Endodermal cell (in vitro differentiated cells): ENCODE measurements around the gene ZSWIM4. TPM values are rescaled to one million over a fixed set of nuclear protein-coding genes. Genes with fewer than 3 reads are reported as not detected.

ENCODE experiments used
- DNase-seq: peaks from one replicate; pipeline ENCODE4 v3.0.0-alpha.2; 2017
- H3K27ac ChIP-seq: 2 replicates; pipeline ENCODE4 v1.5.1; 2013; ENCODE audit warnings: mild to moderate bottlenecking, low read depth, low read length, moderate library complexity
- H3K27me3 ChIP-seq: 2 replicates; pipeline ENCODE4 v1.6.1; 2013; ENCODE audit warnings: mild to moderate bottlenecking, low read length, moderate library complexity; ENCODE audit not compliant: insufficient read depth, control insufficient read depth, poor library complexity, severe bottlenecking
- H3K36me3 ChIP-seq: 2 replicates; pipeline ENCODE4 v1.7.0; 2013; ENCODE audit warnings: mild to moderate bottlenecking, low read length, moderate library complexity; ENCODE audit not compliant: control insufficient read depth, insufficient read depth
- H3K4me1 ChIP-seq: one replicate; pipeline ENCODE4 v1.7.0; 2013; ENCODE audit warnings: low read length; ENCODE audit not compliant: control insufficient read depth, insufficient read depth
- H3K4me3 ChIP-seq: 2 replicates; pipeline ENCODE4 v1.5.1; 2013; ENCODE audit warnings: mild to moderate bottlenecking, low read length, moderate library complexity
- H3K9ac ChIP-seq: 2 replicates; pipeline ENCODE4 v1.6.1; 2013; ENCODE audit warnings: mild to moderate bottlenecking, low read length, moderate library complexity; ENCODE audit not compliant: poor library complexity, severe bottlenecking; ENCODE audit errors: extremely low read depth
- H3K9me3 ChIP-seq: 2 replicates; pipeline ENCODE4 v1.6.1; 2013; ENCODE audit warnings: mild to moderate bottlenecking, low read length, moderate library complexity; ENCODE audit not compliant: control insufficient read depth
- H3K27ac Mint-ChIP-seq: 2 replicates; pipeline ENCODE4 v1.8.0; 2020; ENCODE audit warnings: mixed read lengths
- H3K27me3 Mint-ChIP-seq: 2 replicates; pipeline ENCODE4 v1.8.0; 2021; ENCODE audit warnings: mild to moderate bottlenecking, mixed read lengths; ENCODE audit not compliant: insufficient read depth
- H3K36me3 Mint-ChIP-seq: 2 replicates; pipeline ENCODE4 v1.8.0; 2020; ENCODE audit warnings: low read depth, mixed read lengths
- H3K4me1 Mint-ChIP-seq: 2 replicates; pipeline ENCODE4 v1.8.0; 2020; ENCODE audit warnings: mixed read lengths
- H3K4me3 Mint-ChIP-seq: 2 replicates; pipeline ENCODE4 v1.8.0; 2020; ENCODE audit warnings: mild to moderate bottlenecking, moderate library complexity, mixed read lengths
- H3K9me3 Mint-ChIP-seq: 2 replicates; pipeline ENCODE4 v1.8.0; 2020; ENCODE audit warnings: mild to moderate bottlenecking, mixed read lengths
- CTCF ChIP-seq: fragments of 200-600 bp; sonication (generic); conservative IDR thresholded peaks from 2 replicates; pipeline ENCODE4 v1.5.0; 2021; ENCODE audit warnings: antibody characterized with exemption, mild to moderate bottlenecking
- WGBS, 2 experiments: methylation state at CpG; one replicate each; pipeline versions ENCODE4 v1.1.5 to v1.1.7; 2013; ENCODE audit warnings: missing lambda C conversion rate in 2 of 2, mixed read lengths in 1 of 2; ENCODE audit not compliant: insufficient coverage in 1 of 2, insufficient read length in 1 of 2; 5-methylcytosine and 5-hydroxymethylcytosine counted together
- total RNA-seq, 2 donors: library from RNA; stranded (reverse); fragmentation: NEBNext Ultra II Directional in 1 of 2; extraction: Animal tissue kit (Norgen Biotek cat#: 25700) in 1 of 2; gene quantifications; 2 replicates in 1 of 2; 3 replicates in 1 of 2; pipeline ENCODE4 v1.2.1, GENCODE V29; 2021

Gene ZSWIM4
- total RNA-seq, 2 donors from 2014 or later, result 30.0 to 41.9 TPM

DNA sequence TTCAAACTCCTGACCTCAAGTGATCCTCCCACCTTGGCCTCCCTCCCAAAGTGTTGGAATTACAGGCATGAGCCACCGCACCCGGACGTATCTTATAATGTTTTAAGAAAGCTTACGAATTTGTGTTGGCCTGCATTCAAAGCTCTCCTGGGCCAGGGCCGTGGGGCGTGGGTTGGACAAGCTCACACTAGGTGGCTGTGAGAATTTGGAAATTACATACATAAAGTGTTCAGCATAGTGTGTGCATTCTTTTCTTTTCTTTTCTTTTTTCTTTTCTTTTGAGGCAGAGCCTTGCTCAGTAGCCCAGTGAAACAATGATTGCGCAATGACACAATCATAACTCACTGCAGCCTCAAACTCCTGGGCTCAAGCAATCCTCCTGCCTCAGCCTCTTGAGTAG, 2.6 kb downstream of the ZSWIM4 start:
- H3K27ac ChIP-seq, result no peak overlapping the region
- no peaks in the 10 kb centered on the region for H3K9me3 Mint-ChIP-seq
- no peak overlapping the region for H3K27ac Mint-ChIP-seq
- peaks cover 9% of the 10 kb centered on the region for H3K36me3 ChIP-seq
- H3K4me1 ChIP-seq, result peaks cover 5% of the 10 kb centered on the region
- no peak overlapping the region for H3K4me3 ChIP-seq
- H3K27me3 Mint-ChIP-seq, result peaks cover 2% of the 10 kb centered on the region
- no peak for DNase-seq
- H3K9me3 ChIP-seq, result no peaks in the 10 kb centered on the region
- no peak overlapping the region for H3K9ac ChIP-seq
- H3K4me1 Mint-ChIP-seq, result peaks cover 13% of the 10 kb centered on the region
- 91 to 100% methylated on average over 2 to 7 of the region's 7 CpGs for WGBS, 2 experiments
- H3K4me3 Mint-ChIP-seq, result no peak overlapping the region
- H3K27me3 ChIP-seq, result no peaks in the 10 kb centered on the region
- TF ChIP-seq CTCF, result no peak
- peaks cover 25% of the 10 kb centered on the region for H3K36me3 Mint-ChIP-seq

- Mint-ChIP-seq H3K36me3 (peaks cover 33% of the 10 kb centered on the region), H3K4me3 (no peak overlapping the region), H3K27ac (no peak overlapping the region), H3K9me3 (no peaks in the 10 kb centered on the region), H3K4me1 (peaks cover 10% of the 10 kb centered on the region), H3K27me3 (peaks cover 2% of the 10 kb centered on the region)
- DNase-seq, result no peak
- no peaks in the 10 kb centered on the region for H3K9me3 ChIP-seq
- no peaks in the 10 kb centered on the region for H3K27me3 ChIP-seq
- H3K36me3 ChIP-seq, result peaks cover 9% of the 10 kb centered on the region
- no peak for TF ChIP-seq CTCF
- peaks cover 5% of the 10 kb centered on the region for H3K4me1 ChIP-seq
- H3K9ac ChIP-seq, result no peak overlapping the region
- H3K4me3 ChIP-seq, result no peak overlapping the region
- 94 to 98% methylated on average over 19 to 22 of the region's 22 CpGs for WGBS, 2 experiments
- no peak overlapping the region for H3K27ac ChIP-seq
Measured at GRCh38 chr19:13799669-13800068, 4.4 kb downstream of the ZSWIM4 start.

DNA sequence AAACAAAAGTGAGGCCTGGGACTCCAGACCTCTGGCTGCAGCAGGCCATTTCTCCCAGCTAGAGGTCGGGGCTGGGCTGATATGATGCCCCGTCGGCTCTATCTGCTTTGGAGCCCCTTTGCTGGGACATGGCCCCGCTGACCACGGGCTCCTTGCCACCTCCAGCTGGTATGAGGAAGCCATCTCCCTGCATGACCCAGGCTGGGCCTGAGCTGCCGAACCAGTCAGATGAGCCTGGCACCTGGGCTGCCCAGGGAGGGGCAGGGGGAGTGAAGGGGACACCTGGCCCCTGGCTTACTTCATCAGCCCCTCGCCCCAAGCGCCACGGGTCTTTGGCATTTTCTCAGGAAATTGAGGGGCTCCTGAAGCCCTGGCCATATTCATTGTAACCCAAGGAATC, 7.8 kb downstream of the ZSWIM4 start:
- no peaks in the 10 kb centered on the region for H3K9me3 Mint-ChIP-seq
- no peaks in the 10 kb centered on the region for H3K4me1 Mint-ChIP-seq
- Histone ChIP-seq H3K4me1 (no peaks in the 10 kb centered on the region), H3K36me3 (peaks cover 28% of the 10 kb centered on the region), H3K9ac (no peak overlapping the region), H3K27me3 (no peaks in the 10 kb centered on the region), H3K9me3 (no peaks in the 10 kb centered on the region), H3K4me3 (no peak overlapping the region), H3K27ac (no peak overlapping the region)
- no peak overlapping the region for H3K27ac Mint-ChIP-seq
- H3K4me3 Mint-ChIP-seq, result no peak overlapping the region
- no peaks in the 10 kb centered on the region for H3K27me3 Mint-ChIP-seq
- no peak for TF ChIP-seq CTCF
- DNase-seq, result no peak
- 92 to 95% methylated on average over 5 to 9 of the region's 9 CpGs for WGBS, 2 experiments
- H3K36me3 Mint-ChIP-seq, result peaks cover 42% of the 10 kb centered on the region
